A549 (cell line): ENCODE data around the gene CELF2.

Experiments
- POLR2A ChIP-seq: IDR thresholded peaks from 2 replicates; pipeline ENCODE4 v1.6.1; 2012; ENCODE audit warnings: mild to moderate bottlenecking, low read length
- RFX5 ChIP-seq: fragments of 450-650 bp; IDR thresholded peaks from 2 replicates; pipeline ENCODE4 v1.7.1; 2014; ENCODE audit warnings: antibody characterized with exemption, mild to moderate bottlenecking, moderate library complexity
- SMC3 ChIP-seq: fragments of >200 bp; sonication (Bioruptor Twin); formaldehyde crosslinking; IDR thresholded peaks from 3 replicates; pipeline ENCODE4 v1.6.1; 2018; ENCODE audit warnings: inconsistent platforms
- TF ChIP-seq, protein P1 (sequence below): fragments of >200 bp; sonication (Bioruptor Twin); formaldehyde crosslinking; IDR thresholded peaks from 3 replicates; pipeline ENCODE4 v1.5.1; 2016

DNA sequence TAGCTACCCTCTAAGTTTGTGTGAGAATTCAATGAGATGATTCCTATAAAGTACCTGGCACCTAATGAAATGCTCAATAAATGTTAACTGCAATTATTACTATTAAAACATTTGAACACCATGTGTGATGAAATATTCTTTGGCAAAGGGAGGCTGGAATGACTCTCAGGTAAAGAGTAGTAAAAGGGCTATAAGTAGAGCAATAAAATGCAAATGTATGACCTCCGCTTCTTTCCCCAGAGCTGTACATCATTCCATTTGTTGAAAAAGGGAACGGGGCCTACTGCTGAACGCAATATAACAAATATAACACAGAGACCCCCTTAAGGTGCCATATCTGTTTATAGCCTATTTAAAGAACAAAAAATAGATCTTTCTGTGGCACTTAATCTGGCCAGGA lies 27.8 kb downstream of the CELF2 start:
- TF ChIP-seq RFX5: no peak
- no peak for TF ChIP-seq POLR2A
- no peak for TF ChIP-seq SMC3
- TF ChIP-seq, protein P1, sequence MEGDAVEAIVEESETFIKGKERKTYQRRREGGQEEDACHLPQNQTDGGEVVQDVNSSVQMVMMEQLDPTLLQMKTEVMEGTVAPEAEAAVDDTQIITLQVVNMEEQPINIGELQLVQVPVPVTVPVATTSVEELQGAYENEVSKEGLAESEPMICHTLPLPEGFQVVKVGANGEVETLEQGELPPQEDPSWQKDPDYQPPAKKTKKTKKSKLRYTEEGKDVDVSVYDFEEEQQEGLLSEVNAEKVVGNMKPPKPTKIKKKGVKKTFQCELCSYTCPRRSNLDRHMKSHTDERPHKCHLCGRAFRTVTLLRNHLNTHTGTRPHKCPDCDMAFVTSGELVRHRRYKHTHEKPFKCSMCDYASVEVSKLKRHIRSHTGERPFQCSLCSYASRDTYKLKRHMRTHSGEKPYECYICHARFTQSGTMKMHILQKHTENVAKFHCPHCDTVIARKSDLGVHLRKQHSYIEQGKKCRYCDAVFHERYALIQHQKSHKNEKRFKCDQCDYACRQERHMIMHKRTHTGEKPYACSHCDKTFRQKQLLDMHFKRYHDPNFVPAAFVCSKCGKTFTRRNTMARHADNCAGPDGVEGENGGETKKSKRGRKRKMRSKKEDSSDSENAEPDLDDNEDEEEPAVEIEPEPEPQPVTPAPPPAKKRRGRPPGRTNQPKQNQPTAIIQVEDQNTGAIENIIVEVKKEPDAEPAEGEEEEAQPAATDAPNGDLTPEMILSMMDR: no peak
